NCI-H1105 treated with DMSO at 0.1 percent for 48 hours (cell line): ENCODE results near the gene CDH23.

Source experiments
- DNase-seq: peaks from one replicate; lab custom pipeline; 2025; lab: John Stamatoyannopoulos, UW

The CDH23 gene

DNA sequence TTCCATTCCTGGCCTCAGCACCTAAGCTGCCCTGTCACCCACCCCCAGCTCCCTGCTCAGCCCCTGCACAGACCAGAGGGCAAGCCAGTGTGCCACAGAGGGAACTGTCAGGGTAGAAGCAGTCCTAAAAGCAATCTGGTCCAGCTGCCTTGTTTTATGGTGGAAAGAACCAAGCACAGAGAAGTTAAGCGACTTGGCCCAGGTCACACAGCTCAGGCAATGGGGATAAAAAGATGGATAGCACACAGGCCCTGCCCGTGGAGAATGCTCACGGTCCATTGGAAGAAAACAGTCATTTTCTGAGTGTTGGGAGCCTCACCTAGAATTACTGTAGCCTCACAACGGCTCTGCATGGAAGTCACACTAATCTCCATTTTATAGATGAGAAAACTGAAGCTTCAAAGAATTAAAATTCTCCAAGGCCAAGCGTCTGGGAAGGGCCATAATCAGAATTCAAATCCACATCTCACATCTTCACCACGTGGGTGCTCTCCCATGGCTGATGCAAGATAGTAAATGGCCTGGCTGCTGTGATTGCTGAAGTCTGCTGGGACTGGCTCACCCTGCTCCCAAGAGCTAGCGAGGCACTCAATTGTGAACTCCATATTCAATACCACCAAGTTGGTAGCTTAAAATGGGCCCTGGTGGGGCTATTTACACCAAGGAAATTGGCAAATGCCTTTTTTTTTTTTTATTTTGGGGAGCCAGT, 296.0 kb downstream of the CDH23 start:
- no peak for DNase-seq

DNA sequence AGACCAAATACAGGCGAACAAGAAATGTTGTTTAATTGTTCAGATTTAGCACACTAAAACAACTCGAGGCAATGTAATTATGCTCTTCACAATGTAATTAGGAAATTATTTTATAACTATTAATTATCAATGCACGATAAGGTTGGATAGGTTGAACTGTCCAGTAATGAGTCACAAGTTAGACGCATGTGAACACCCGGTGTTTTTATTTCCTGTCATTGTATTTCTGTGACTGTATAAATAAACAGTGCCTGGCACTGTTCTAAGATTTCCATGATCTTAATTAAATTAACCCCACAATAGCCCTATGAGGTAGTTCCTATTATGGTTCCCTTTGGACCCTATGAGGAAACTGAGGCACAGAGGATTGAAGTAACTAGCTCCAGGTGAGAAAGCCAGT, 296.7 kb downstream of the CDH23 start:
- DNase-seq = no peak

DNA sequence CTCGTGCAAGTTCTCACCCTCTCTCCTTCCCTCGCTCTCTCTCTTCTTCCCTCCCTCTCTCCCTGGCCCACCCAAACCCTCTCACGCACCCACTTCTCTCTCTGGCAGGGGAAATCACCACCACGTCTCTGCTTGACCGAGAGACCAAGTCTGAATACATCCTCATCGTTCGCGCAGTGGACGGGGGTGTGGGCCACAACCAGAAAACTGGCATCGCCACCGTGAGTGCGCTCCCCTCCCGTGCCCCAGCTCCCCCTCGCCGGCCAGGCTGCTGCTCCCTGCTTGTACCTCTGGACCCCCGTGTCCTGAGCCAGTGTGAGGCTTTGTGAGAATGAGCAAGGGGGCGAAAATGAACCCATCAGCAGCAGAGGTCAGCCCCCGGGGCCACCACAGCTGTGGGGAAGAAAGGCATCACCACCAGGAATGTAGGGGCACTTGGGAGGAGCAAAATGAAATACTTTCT, 297.4 kb downstream of the CDH23 start:
- no peak for DNase-seq

DNA sequence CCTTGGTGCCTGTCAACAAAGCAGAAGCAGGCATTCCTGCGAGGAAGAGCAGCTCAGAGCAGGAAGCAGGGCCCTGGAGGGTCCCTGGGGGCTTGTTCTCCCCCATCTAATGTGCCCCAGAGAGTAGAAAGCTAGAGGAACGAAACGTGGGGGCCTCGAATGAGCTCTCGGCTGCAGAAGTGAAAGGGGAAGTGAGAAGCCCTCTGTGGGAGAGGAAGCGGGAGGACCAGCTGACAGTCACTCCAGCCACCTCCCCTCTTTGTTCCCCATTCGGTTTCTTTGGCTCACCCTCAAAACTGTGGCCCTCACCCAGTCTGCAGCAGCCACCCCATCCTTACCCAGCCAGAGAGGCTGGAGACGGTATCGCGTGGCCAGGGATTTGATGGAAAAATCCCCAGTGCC, 297.8 kb downstream of the CDH23 start:
- no peak for DNase-seq

DNA sequence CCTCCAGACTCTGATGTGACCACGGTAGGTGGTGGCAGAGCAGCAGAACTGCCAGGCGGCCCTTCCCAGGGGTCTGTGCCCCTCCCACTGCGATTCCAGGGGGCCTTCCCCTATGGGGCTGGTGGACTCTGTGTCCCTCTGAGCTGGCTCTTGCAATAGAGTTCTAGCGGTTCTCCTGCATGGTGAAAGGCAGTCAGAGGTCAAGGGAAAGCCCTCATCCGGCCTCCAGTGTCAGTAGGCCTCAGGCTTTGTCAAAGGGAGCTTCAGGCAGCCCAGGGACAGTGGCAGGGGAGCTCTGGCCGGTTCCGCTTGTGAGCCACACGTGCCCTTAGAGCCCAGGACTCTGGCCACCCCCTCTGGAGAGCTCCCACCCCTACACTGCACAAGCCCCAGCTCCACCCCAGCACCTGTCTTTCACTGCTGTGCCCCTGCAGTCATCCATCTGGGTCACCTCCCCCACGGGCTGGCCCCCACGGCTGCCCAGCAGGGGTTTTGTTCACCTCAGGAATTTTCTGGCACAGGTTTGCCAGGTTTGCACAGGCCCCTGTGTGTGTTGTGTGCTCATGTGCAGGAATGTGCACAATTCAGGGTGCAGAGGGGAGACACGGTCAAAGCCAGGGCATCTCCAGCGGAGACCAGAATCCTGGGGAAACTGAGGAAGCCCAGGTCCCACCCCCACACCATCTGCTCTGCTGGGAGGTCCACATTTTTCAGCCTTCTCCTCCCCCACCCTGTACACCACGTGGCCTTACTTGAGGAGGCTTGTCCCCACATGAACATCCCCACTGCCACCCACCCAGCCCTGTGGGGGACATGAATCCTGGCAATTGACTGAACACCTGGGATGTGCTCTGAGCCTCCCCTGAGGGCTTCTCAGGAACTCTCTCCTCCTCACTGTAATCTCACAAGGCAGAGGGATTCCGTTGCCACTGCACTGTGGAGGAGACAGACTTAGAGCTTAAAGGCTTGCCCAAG, 299.1 kb downstream of the CDH23 start:
- DNase-seq = no peak

DNA sequence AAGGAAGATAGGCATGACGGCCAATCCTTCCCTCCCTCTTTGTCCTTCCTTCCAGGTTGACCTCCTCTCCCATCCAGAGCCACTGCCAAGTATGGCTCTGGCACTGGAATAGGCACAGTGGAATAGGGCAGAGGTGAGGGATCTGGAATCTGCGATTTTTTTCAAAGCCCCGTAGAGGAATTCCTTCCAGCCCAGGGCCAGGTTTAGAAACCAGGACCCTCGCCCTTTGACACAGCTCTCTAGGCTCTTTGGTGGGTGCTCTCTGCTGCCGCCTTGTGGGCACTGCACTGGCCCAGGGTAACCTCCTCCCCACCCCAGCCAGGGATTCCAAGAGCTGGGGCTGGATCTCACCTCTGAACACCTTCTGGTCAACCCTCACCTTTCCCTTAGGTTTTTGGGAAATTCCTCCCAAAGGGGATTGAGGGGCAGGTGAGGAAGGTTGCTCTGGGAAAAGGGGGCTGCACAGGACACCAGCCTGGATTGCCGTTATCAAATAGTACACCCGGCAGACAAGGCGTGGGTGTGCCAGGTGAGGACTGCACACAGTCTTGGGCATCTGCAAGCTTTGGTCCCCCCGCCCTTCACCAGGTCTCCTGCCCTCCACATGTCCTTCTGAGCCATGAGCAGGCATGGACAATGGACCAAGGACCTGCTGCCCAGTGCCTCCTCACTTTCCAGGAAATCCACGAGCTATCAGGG, 300.1 kb downstream of the CDH23 start:
- DNase-seq = no peak

DNA sequence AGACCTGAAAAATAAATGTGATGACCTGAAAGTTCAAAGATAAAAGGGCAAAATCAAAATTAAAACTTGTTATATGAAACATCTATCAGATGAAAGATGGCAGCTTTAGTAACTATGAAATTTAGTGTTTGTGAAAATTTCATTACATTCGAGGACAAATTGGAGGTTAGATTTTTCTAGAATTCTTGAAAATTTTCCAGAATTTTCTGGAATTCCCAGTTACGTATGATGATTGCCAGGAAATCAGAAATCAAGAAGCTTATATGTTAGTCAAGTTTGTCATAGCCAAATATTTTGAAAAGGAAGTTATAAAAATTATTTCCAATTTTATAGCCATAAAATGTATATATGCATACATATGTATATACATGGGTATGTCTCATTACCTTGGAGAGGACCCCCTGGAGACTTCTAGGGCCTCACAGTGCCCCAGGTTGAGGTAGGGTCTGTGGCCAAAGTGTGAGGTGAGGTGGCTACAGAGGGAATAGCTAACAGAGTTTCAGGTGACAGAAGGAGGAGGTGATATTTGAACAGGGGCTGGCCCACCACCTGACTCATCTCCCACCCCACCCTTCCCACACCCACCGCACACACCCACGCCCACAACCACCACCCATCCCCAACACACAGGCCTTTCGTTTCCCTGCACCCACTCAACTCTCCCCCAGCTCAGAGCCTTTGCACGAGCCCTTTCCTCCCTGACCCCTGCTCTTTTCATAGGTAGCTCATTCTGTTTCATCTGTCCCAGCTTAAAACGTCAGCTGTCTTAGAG, 301.4 kb downstream of the CDH23 start:
- DNase-seq = no peak

DNA sequence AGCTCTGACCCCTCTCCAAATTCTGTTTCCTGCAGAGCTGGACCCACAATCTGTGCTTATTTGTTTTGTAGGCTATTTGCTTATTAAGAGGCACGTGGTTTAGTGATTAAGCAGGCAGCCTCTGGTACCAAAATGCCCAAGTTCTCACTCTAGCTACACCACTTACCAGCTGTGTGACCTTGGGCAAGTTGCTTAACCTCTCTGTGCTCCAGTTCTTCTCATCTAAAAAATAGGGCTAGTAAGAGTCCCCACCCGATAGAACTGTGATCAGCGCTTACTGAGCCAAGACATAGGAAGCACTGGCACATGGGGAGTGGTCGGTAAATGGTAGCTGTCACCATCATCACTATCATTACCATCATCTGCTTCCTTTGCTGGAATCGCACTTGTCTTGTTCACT, 302.0 kb downstream of the CDH23 start:
- DNase-seq = no peak

DNA sequence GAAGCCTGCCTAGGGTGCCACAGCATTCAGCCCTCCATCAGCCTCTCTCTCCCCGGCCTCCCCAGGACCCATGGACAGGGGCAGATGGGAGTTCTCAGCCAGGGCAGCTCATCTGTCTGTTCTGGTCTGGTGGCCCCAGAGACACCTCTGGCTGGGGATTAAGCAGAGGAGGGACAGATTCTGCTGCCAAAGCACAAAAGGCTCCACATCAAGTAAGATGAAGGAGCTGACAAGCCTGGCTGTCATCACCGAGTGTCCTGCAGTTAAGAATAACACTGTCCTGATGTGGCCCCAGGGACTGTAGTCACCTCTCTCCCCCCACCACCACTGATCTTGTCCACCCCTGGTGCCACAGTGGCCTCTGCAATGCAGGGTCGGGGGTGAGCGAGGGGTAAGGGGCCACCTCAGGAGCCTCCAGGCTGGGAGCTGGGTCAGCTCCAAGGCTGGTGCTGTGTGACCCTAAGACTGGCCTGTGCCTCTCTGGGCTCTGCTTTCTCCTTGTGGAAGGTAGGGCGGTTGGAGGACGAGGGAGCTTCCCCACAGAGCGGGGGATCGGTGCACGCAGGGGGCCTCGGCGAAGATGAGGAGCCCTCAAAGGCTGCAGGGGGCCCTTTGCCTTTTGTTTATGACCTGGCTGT, 304.1 kb downstream of the CDH23 start:
- no peak for DNase-seq

DNA sequence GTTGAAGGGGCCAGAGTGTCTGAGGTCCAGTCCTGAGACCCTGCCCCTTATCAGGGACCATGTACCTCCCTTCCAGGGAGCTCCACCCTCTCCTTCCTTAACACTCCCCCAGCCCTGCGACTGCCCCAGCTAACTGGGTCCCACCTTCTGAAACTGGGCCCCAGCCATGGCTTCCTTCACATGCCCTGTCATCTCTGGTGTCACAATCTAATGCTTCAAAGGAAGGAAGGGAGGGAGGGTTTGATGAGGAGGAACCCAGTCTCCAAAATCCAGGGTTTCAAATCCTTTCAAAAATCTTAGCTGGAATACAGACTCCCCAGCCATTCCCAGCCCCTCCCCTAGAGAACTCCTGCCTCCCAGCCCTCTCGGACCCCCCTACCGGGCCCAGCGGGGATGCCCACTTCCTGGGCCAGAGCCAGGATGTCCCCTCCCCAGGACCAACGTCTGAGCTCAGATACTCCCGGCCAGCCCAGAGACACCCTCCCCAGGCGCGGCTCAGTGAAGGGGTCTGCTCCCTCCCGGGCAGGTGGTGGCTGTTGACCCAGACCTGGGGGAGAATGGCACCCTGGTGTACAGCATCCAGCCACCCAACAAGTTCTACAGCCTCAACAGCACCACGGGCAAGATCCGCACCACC, 304.9 kb downstream of the CDH23 start:
- DNase-seq = no peak

DNA sequence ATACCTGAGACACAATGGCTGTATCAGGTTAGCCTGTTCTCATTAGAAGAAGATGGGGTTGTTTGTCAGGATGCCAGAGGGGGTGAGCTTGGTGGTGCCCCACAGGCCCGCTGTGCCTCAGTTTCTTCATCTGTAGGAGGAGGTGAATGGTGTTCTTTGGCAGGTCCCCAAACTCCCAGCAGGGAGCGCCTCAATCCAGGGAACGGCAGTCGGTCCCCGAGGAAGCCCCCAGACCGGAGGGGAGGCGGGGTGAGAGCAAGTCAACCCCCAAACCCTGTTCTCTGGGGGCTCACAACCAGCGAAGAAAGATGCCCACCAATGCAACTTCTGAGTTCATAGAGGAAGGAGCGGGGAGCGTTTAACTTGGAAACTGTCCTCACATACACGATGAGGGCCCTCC, 306.9 kb downstream of the CDH23 start:
- no peak for DNase-seq

DNA sequence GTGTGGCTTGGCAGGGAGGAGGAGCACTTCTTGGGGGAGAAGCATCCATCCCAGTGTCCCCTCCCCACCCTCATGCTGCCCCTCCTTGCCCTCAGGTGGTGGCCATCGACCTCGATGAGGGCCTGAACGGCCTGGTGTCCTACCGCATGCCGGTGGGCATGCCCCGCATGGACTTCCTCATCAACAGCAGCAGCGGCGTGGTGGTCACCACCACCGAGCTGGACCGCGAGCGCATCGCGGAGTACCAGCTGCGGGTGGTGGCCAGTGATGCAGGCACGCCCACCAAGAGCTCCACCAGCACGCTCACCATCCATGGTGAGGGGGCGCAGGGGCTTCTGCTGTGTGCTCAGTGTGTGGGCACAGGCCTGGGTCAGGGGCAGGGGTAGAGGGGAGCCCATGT, 308.1 kb downstream of the CDH23 start:
- no peak for DNase-seq

DNA sequence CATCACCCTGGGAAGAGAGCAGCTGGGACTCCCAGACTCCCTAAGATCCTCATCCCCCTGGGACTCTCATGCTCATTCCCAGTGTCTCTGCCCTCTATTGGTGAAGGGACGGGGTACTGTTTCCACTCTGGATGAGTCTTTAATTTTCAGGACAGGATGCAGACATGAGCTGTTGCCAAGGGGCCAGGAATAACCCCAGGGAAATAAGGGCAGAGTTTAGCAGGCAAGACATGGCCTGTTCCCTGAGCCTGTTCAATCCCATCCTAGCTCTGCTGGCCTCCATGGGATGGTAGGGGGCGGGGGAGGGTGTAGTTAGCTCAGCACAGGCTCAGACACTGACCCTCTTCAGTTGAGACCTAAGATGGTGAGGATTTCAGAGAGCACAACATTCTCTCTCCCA, 308.9 kb downstream of the CDH23 start:
- no peak for DNase-seq

DNA sequence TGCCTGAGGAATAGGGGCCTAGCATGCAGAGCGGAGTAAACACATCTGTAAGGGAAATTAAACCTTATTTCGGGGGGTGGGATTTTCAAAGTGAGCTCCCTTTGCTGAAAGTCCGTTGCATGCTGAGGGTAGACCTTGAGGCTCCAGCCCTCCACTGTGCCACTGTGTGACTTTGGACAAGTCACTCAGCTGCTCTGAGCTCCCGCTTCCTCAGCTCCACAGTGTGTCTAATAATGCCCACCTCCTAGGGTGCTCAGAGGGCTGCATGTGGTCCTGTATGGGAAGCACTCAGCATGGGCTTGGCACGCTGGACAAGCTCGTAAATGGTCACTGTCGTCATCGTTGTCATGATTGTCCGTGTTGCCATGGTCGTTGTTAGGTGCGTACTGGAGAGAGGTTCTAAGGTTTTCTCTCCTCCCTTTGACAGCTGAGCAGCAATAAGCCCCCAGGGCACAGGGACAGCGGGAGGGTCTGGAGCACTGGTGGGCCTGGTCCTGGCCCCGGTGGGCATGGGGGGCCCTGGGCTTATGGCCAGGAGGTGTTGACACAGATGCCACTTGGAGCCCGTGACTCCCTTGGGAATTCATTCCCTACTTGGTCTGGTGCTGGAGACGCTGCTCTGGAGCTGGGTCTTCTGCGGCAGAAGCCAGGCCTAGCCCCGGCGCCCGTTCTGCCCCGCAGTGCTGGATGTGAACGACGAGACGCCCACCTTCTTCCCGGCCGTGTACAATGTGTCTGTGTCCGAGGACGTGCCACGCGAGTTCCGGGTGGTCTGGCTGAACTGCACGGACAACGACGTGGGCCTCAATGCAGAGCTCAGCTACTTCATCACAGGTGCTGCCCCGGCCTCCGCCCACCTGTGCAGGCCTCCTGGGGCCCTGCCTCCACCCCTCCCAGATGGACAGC, 309.7 kb downstream of the CDH23 start:
- no peak for DNase-seq

DNA sequence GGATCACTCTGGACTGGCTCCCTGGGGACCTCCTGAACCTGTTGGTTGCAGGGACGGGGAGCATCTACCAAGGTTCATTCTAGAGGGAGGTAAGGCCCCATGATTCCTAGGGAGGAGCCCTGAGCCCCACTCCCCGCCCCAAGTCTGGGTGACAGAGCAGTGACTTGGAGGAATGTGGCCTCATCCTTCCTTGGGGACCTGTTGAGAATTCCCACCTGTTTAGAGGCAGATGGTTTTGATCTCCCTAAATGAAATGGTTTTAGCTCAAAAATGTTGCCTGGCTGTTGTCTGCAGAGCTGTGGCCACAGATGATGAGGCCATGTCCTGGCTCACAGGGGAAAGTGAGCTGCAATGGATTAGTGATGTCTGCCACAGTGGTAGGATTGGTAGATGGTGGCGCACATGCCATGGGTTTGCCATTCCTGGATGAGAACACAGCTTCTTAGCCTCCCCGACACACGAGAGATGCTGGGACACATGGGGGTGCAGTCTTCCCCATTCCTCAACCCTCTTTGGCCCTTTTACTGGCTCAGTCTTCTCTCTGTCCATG, 310.6 kb downstream of the CDH23 start:
- DNase-seq = no peak

DNA sequence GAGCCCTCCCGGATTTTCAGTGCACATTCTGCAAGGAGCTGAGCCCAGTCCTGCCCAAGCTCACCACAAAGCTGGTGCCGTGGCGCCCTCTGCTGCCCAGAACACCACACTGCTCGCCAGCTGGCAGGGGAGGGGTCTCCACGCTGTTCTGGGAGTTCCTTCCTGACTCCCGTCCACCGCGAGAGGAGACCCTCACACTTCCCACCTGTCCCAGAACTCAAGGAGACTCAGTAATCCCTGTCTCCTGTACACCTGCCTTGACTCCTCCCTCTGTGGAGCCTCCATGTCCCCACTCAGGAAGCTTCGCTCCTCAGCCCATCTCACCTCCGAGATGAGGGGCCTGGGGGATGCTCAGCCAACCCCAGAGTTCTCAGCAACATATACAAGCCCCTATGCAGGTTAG, 311.6 kb downstream of the CDH23 start:
- DNase-seq = no peak

DNA sequence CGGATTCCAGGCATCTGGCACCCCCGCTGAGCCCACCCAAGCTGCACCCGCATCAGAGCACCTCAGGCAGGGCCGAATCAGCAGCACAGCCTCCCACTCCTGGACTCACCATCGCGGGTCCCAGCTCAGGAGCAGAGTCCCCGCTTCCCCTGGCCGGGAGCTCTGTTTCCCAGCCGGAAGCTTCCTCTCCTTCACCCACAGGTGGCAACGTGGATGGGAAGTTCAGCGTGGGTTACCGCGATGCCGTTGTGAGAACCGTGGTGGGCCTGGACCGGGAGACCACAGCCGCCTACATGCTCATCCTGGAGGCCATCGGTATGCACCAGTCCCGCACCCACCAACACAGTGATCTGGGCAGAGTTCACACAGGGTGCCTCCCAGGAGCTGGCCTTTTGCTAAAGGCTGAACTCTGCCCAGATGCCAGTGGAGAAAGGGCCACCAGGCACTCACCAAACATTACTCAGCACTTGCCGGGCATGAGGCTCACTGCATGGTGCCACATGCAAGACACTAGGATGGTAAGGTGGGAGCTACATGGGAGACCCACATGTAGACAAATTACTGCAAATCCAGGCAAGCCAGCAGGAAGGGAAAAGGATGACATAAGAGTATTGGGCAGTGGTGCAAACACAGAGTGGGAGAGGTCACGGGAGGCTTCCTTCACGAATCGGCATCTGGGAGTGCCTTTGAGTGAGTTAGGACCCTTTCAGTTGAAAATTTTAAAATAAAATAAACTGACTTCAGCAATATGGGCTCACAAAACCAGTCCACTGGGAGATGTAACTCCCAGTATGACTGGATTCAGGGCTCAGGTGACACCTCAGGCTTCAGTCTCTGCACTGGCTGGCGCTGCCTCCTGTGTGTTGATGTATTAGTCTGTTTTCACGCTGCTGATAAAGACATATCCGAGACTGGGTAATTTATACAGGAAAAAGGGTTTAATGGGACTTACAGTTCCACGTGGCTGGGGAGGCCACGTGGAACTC, 312.5 kb downstream of the CDH23 start:
- DNase-seq = no peak

DNA sequence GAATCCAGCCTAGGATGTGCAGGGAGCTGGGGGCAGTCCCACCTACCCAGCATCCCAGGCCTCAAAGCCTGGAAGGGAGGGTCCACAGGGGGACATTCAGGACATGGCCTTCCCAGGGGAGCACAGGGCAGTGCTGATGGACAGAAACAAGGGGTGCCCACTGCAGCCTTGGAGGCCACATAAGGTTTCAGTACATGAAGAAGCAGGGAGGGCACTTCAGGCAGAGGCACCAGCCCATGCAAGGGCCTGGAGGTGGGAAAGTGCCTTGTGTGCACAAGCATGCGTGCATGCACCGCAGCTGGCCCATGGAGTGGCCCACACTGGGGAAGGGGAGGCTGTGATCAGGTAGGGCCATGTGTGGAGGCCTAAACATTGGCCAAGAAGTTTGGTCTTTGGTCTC, 313.8 kb downstream of the CDH23 start:
- DNase-seq = no peak
